ENCODE measurements around the gene GPR25.

DNA sequence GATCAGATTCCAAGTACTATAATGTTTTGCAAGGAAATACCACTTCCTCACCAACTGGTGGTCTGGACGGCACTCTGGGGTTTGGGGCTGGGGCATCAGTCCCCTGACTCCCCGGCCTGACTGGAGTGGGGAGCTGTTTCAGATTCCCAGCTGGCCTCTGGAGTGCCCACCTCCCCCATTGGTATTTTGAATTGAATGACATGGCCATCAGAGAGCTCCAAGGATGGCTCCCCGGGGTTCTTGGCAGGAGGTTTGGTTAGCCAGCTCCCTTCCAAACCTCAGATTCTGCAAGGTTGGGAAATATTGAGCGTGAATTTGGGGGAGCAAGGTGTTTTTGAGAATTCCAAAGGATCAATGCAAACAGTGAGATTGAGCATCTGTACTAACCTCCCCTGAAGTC is 19.8 kb downstream of the GPR25 start:
- no peak for TF ChIP-seq POLR2A (IDR thresholded peaks at IDR 0.05)
- TF ChIP-seq, protein P1, sequence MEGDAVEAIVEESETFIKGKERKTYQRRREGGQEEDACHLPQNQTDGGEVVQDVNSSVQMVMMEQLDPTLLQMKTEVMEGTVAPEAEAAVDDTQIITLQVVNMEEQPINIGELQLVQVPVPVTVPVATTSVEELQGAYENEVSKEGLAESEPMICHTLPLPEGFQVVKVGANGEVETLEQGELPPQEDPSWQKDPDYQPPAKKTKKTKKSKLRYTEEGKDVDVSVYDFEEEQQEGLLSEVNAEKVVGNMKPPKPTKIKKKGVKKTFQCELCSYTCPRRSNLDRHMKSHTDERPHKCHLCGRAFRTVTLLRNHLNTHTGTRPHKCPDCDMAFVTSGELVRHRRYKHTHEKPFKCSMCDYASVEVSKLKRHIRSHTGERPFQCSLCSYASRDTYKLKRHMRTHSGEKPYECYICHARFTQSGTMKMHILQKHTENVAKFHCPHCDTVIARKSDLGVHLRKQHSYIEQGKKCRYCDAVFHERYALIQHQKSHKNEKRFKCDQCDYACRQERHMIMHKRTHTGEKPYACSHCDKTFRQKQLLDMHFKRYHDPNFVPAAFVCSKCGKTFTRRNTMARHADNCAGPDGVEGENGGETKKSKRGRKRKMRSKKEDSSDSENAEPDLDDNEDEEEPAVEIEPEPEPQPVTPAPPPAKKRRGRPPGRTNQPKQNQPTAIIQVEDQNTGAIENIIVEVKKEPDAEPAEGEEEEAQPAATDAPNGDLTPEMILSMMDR (IDR thresholded peaks at IDR 0.05) = no peak

All from testis (tissue), 2 donors.